GM12878 (cell line): Measurements from ENCODE around the gene WHRN. TPM values are rescaled to one million over a fixed set of nuclear protein-coding genes. Genes with fewer than 3 reads are reported as not detected.

Experiments used
- CHD2 ChIP-seq: IDR thresholded peaks from 2 replicates; pipeline ENCODE4 v1.6.1; 2011; ENCODE audit warnings: low read depth, low read length, improper control_type of control experiment, borderline replicate concordance
- ELK1 ChIP-seq: IDR thresholded peaks from 2 replicates; pipeline ENCODE4 v1.6.1; 2012; ENCODE audit warnings: low read depth, low read length, improper control_type of control experiment
- ESRRA ChIP-seq: IDR thresholded peaks from 2 replicates; pipeline ENCODE4 v1.6.1; 2012; ENCODE audit warnings: mild to moderate bottlenecking, low read length, improper control_type of control experiment
- FOS ChIP-seq: IDR thresholded peaks from 3 replicates; pipeline ENCODE4 v1.6.1; 2011; ENCODE audit warnings: borderline replicate concordance; ENCODE audit not compliant: insufficient read length; ENCODE audit errors: extremely low read depth
- KAT2A ChIP-seq: conservative IDR thresholded peaks from 2 replicates; pipeline ENCODE4 v1.6.1; 2011; ENCODE audit warnings: low read depth, low read length; ENCODE audit not compliant: control insufficient read depth
- RELB ChIP-seq: fragments of 450-650 bp; IDR thresholded peaks from 2 replicates; pipeline ENCODE4 v1.6.1; 2017; ENCODE audit warnings: low read depth, mild to moderate bottlenecking, moderate library complexity
- SRF ChIP-seq, 2 experiments: IDR thresholded peaks; 2 replicates each; pipeline ENCODE4 v1.6.1; 2011; ENCODE audit warnings: low read depth in 2 of 2, low read length in 2 of 2, mild to moderate bottlenecking in 1 of 2, moderate library complexity in 1 of 2
- STAT3 ChIP-seq: IDR thresholded peaks from 2 replicates; pipeline ENCODE4 v1.6.1; 2011; ENCODE audit warnings: low read depth, low read length, improper control_type of control experiment
- polyA plus RNA-seq, 11 experiments: library from polyadenylated mRNA; depleted of rRNA in 4 of 11; unstranded in 6 of 11; stranded (reverse) in 5 of 11; fragments of >200 nt; fragmentation: Nextera tagmentation in 4 of 11; fragmentation: Illumina TruSeq in 1 of 11; extraction: Ambion mirVana in 4 of 11; extraction: Trizol in 1 of 11; gene quantifications; 1 replicate in 1 of 11; 2 replicates in 10 of 11; pipeline versions ENCODE4 v1.2.1 to v1.2.3, GENCODE V29; 2011 to 2016; ENCODE audit warnings: inconsistent platforms in 2 of 11, missing spikeins in 2 of 11, low read depth in 1 of 11
- total RNA-seq, 4 experiments: library from RNA; depleted of rRNA in 3 of 4; stranded (reverse); fragments of >200 nt in 3 of 4; fragmentation: Illumina TruSeq in 1 of 4; extraction: Trizol in 1 of 4; gene quantifications; 2 replicates each; pipeline versions ENCODE4 v1.2.1 to v1.2.3, GENCODE V29; 2013 to 2021
- TF ChIP-seq, protein P1 (sequence below): fragments of 450-650 bp; IDR thresholded peaks from 2 replicates; pipeline ENCODE4 v1.6.1; 2018; ENCODE audit warnings: mild to moderate bottlenecking, low read depth, moderate library complexity; ENCODE audit not compliant: partially characterized antibody

Gene WHRN
- total and polyA plus RNA-seq, 10 of the 15 experiments (the other 5 are each of a cell fraction or from before 2014, with no cell fraction given), result 0.04 to 18.2 (median 0.68) TPM; not detected in 1

GRCh38 chr9:114400219-114400618, 105.1 kb downstream of the WHRN start (continued):
- no peak for TF ChIP-seq RELB
- TF ChIP-seq STAT3, result no peak
- TF ChIP-seq CHD2, result no peak
- no peak for TF ChIP-seq KAT2A
- TF ChIP-seq FOS, result no peak
- TF ChIP-seq SRF (IDR thresholded peaks at IDR 0.05; ENCODE audit: low read depth in 2 of 2, low read length in 2 of 2), result no peak
- TF ChIP-seq ESRRA, result no peak
- TF ChIP-seq, protein P1, sequence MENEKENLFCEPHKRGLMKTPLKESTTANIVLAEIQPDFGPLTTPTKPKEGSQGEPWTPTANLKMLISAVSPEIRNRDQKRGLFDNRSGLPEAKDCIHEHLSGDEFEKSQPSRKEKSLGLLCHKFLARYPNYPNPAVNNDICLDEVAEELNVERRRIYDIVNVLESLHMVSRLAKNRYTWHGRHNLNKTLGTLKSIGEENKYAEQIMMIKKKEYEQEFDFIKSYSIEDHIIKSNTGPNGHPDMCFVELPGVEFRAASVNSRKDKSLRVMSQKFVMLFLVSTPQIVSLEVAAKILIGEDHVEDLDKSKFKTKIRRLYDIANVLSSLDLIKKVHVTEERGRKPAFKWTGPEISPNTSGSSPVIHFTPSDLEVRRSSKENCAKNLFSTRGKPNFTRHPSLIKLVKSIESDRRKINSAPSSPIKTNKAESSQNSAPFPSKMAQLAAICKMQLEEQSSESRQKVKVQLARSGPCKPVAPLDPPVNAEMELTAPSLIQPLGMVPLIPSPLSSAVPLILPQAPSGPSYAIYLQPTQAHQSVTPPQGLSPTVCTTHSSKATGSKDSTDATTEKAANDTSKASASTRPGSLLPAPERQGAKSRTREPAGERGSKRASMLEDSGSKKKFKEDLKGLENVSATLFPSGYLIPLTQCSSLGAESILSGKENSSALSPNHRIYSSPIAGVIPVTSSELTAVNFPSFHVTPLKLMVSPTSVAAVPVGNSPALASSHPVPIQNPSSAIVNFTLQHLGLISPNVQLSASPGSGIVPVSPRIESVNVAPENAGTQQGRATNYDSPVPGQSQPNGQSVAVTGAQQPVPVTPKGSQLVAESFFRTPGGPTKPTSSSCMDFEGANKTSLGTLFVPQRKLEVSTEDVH, result no peak
- no peak for TF ChIP-seq ELK1
